HepG2 (cell line): Measurements from ENCODE around the gene CIBAR2. TPM values are rescaled to one million over a fixed set of nuclear protein-coding genes. Genes with fewer than 3 reads are reported as not detected.

Experiments used
- ATRX ChIP-seq: sonication (generic); formaldehyde crosslinking; IDR thresholded peaks from 2 replicates; pipeline ENCODE4 v1.4.0; 2020; ENCODE audit warnings: missing genetic modification reagents, borderline replicate concordance
- FOXA3 ChIP-seq: IDR thresholded peaks from 2 replicates; pipeline ENCODE4 v1.6.1; 2016; ENCODE audit warnings: missing genetic modification reagents, missing compliant biosample characterization
- KLF9 ChIP-seq: IDR thresholded peaks from 2 replicates; pipeline ENCODE4 v1.6.1; 2016; ENCODE audit warnings: low read depth
- KMT2A ChIP-seq: sonication (generic); formaldehyde crosslinking; IDR thresholded peaks from 2 replicates; pipeline ENCODE4 v1.4.0; 2020; ENCODE audit warnings: missing genetic modification reagents
- MAFF ChIP-seq: IDR thresholded peaks from 2 replicates; pipeline ENCODE4 v1.6.1; 2011; ENCODE audit warnings: low read depth, low read length, improper control_type of control experiment
- MAFG ChIP-seq: sonication (generic); formaldehyde crosslinking; IDR thresholded peaks from 2 replicates; pipeline ENCODE4 v1.5.1; 2020; ENCODE audit warnings: mild to moderate bottlenecking, missing genetic modification reagents
- MAFK ChIP-seq, 2 experiments: IDR thresholded peaks in 1 of 2; conservative IDR thresholded peaks in 1 of 2; 2 replicates each; pipeline ENCODE4 v1.6.1; 2011; ENCODE audit warnings: improper control_type of control experiment in 2 of 2, low read length in 2 of 2
- MAX ChIP-seq: IDR thresholded peaks from 2 replicates; pipeline ENCODE4 v1.6.1; 2012; ENCODE audit warnings: inconsistent platforms
- NFE2L2 ChIP-seq: fragments of 150-350 bp; IDR thresholded peaks from 2 replicates; pipeline ENCODE4 v1.6.1; 2014; ENCODE audit warnings: low read length
- NFYC ChIP-seq: IDR thresholded peaks from 2 replicates; pipeline ENCODE4 v1.6.1; 2016; ENCODE audit warnings: missing genetic modification reagents, missing compliant biosample characterization
- PBX3 ChIP-seq: sonication (generic); formaldehyde crosslinking; IDR thresholded peaks from 2 replicates; pipeline ENCODE4 v1.8.1; 2023; ENCODE audit warnings: missing genetic modification reagents, inconsistent platforms, borderline replicate concordance
- RXRA ChIP-seq: sonication (generic); formaldehyde crosslinking; IDR thresholded peaks from 2 replicates; pipeline ENCODE4 v1.5.1; 2020; ENCODE audit warnings: missing genetic modification reagents
- TERF1 ChIP-seq: sonication (generic); formaldehyde crosslinking; IDR thresholded peaks from 2 replicates; pipeline ENCODE4 v1.8.0; 2022; ENCODE audit warnings: mild to moderate bottlenecking, missing genetic modification reagents, moderate library complexity
- UBTF ChIP-seq: sonication (generic); formaldehyde crosslinking; IDR thresholded peaks from 2 replicates; pipeline ENCODE4 v1.4.0; 2020; ENCODE audit warnings: mild to moderate bottlenecking, missing genetic modification reagents
- ZBTB38 ChIP-seq: sonication (generic); formaldehyde crosslinking; IDR thresholded peaks from 2 replicates; pipeline ENCODE4 v1.5.1; 2020; ENCODE audit warnings: mild to moderate bottlenecking, missing genetic modification reagents
- ZNF251 ChIP-seq: sonication (generic); formaldehyde crosslinking; IDR thresholded peaks from 2 replicates; pipeline ENCODE4 v1.9.0; 2021; ENCODE audit warnings: mild to moderate bottlenecking, missing genetic modification reagents
- ZNF619 ChIP-seq: sonication (generic); formaldehyde crosslinking; IDR thresholded peaks from 2 replicates; pipeline ENCODE4 v1.4.0; 2020; ENCODE audit warnings: mild to moderate bottlenecking, missing genetic modification reagents
- ZNF646 ChIP-seq: sonication (generic); formaldehyde crosslinking; IDR thresholded peaks from 2 replicates; pipeline ENCODE4 v1.9.0; 2021; ENCODE audit warnings: mild to moderate bottlenecking, missing genetic modification reagents
- ZNF768 ChIP-seq: sonication (generic); formaldehyde crosslinking; IDR thresholded peaks from 2 replicates; pipeline ENCODE4 v1.4.0; 2020; ENCODE audit warnings: missing genetic modification reagents
- ZNF776 ChIP-seq: sonication (generic); formaldehyde crosslinking; IDR thresholded peaks from 2 replicates; pipeline ENCODE4 v1.4.0; 2020; ENCODE audit warnings: mild to moderate bottlenecking, missing genetic modification reagents
- polyA plus RNA-seq, 8 experiments: library from polyadenylated mRNA; depleted of rRNA in 3 of 8; stranded (reverse) in 7 of 8; unstranded in 1 of 8; fragments of >200 nt; fragmentation: Illumina TruSeq in 4 of 8; extraction: Trizol in 4 of 8; gene quantifications; 2 replicates each; pipeline versions ENCODE4 v1.2.1 to v1.2.3, GENCODE V29; 2011 to 2016; ENCODE audit warnings: low read depth in 4 of 8, missing spikeins in 1 of 8, mixed read lengths in 1 of 8; ENCODE audit not compliant: insufficient read depth in 1 of 8
- total RNA-seq, 5 experiments: library from RNA; depleted of rRNA; stranded (reverse); fragments of >200 nt; fragmentation: Illumina TruSeq; extraction: Trizol; gene quantifications; 2 replicates each; pipeline ENCODE4 v1.2.3, GENCODE V29; 2016; ENCODE audit warnings: low read depth in 1 of 5

CIBAR2 gene
- total and polyA plus RNA-seq, 2 of the 13 experiments (the other 11 are each of a cell fraction or from before 2014, with no cell fraction given), result not detected

GRCh38 chr16:85124636-85125346, 12.5 kb upstream of the CIBAR2 start (continued):
- no peak for TF ChIP-seq ZNF646
- no peak for TF ChIP-seq ZBTB38
- TF ChIP-seq NFE2L2, result peak; percentile 92
- no peak for TF ChIP-seq TERF1 (CRISPR knock-in tag)
- TF ChIP-seq ZNF776 (CRISPR knock-in tag), result no peak
- no peak for TF ChIP-seq FOXA3
- 0 out of 2 replicates have a peak, but pooled peaks have one; percentile 24 for TF ChIP-seq UBTF (CRISPR knock-in tag)
- TF ChIP-seq PBX3 (CRISPR knock-in tag), result no peak
- TF ChIP-seq KMT2A, result no peak
- TF ChIP-seq ZNF768 (CRISPR knock-in tag), result 0 out of 2 replicates have a peak, but pooled peaks have one; percentile 7
- TF ChIP-seq MAFG, result peak; percentile 73
- no peak for TF ChIP-seq ZNF251 (CRISPR knock-in tag)
- peak; percentile 90 to 92 for TF ChIP-seq MAFK (conservative IDR thresholded peaks at IDR 0.05 in 1 of 2, IDR thresholded peaks at IDR 0.05 in 1 of 2; ENCODE audit: low read length in 2 of 2)
- TF ChIP-seq ATRX (CRISPR knock-in tag), result no peak
- TF ChIP-seq NFYC, result no peak
- TF ChIP-seq ZNF619 (CRISPR knock-in tag), result no peak
- TF ChIP-seq MAFF, result peak; percentile 86
- 0 out of 2 replicates have a peak, but pooled peaks have one; percentile 20 for TF ChIP-seq MAX
- TF ChIP-seq KLF9 (CRISPR knock-in tag), result no peak
- TF ChIP-seq RXRA (CRISPR knock-in tag), result no peak
